Gastroesophageal sphincter (tissue), 4 donors: ENCODE measurements around the gene METRN. TPM values are rescaled to one million over a fixed set of nuclear protein-coding genes. Genes with fewer than 3 reads are reported as not detected.
"Not testable (repeated sequence)": the region's sequence is repeated elsewhere in the genome, so short reads cannot be mapped to it uniquely, and the experiment has no call there.

Experiments
- ATAC-seq: fragments of 150-250 bp; one replicate; pipeline ENCODE4 v1.9.1; 2016; ENCODE audit warnings: mild to moderate bottlenecking, moderate library complexity
- H3K27ac ChIP-seq, 4 donors: fragments of 200-600 bp; sonication (generic) in 3 of 4; 1 replicate in 3 of 4; 2 replicates in 1 of 4; pipeline ENCODE4 v1.5.1; 2016 to 2019
- H3K27me3 ChIP-seq: fragments of 200-600 bp; sonication (generic); one replicate; pipeline ENCODE4 v1.5.1; 2019
- H3K36me3 ChIP-seq, 2 donors: fragments of 200-600 bp; sonication (generic); one replicate each; pipeline ENCODE4 v1.5.1; 2019; ENCODE audit warnings: control low read depth in 1 of 2
- H3K4me1 ChIP-seq, 3 donors: fragments of 200-600 bp; sonication (generic); 1 replicate in 2 of 3; 2 replicates in 1 of 3; pipeline ENCODE4 v1.5.1; 2016 to 2019; ENCODE audit warnings: control low read depth in 2 of 3
- H3K4me3 ChIP-seq, 2 donors: fragments of 200-600 bp; sonication (generic); one replicate each; pipeline ENCODE4 v1.5.1; 2019; ENCODE audit warnings: mild to moderate bottlenecking in 1 of 2, moderate library complexity in 1 of 2
- H3K9me3 ChIP-seq, 3 donors: fragments of 200-600 bp; sonication (generic); one replicate each; pipeline ENCODE4 v1.5.1; 2017 to 2019; ENCODE audit warnings: control low read depth in 2 of 3
- EP300 ChIP-seq: sonication (generic); formaldehyde crosslinking; IDR thresholded peaks from one replicate; pipeline ENCODE4 v1.6.1; 2017; ENCODE audit warnings: antibody characterized with exemption, mild to moderate bottlenecking
- POLR2A ChIP-seq, 2 donors: fragments of 450-650 bp; IDR thresholded peaks; one replicate each; pipeline ENCODE4 v1.6.1; 2017; ENCODE audit warnings: antibody characterized with exemption in 2 of 2, mild to moderate bottlenecking in 2 of 2, moderate library complexity in 1 of 2
- POLR2AphosphoS5 ChIP-seq: sonication (generic); formaldehyde crosslinking; IDR thresholded peaks from one replicate; pipeline ENCODE4 v1.6.1; 2017; ENCODE audit warnings: antibody characterized with exemption
- WGBS, 2 donors: methylation state at CpG; one replicate each; pipeline ENCODE4 v1.1.5; 2018; ENCODE audit warnings: low coverage in 1 of 2; 5-methylcytosine and 5-hydroxymethylcytosine counted together
- total RNA-seq, 4 donors: library from RNA; depleted of rRNA; stranded (reverse); fragments of >200 nt; gene quantifications; one replicate each; pipeline ENCODE4 v1.1.0, GENCODE V29; 2016
- TF ChIP-seq, protein P1 (sequence below), 4 experiments: fragments of 200-600 bp in 2 of 4; fragments of 450-650 bp in 2 of 4; sonication (generic) in 1 of 4; IDR thresholded peaks; one replicate each; pipeline ENCODE4 v1.5.1; 2017 to 2019; ENCODE audit warnings: antibody characterized with exemption in 4 of 4, mild to moderate bottlenecking in 2 of 4, moderate library complexity in 2 of 4

METRN gene
- total RNA-seq, 4 donors from 2014 or later, result 22.6 to 77.7 (median 63.8) TPM

GRCh38 chr16:741986-742629 lies 27.2 kb downstream of the METRN start:
- no peak for ATAC-seq
- TF ChIP-seq, protein P1, sequence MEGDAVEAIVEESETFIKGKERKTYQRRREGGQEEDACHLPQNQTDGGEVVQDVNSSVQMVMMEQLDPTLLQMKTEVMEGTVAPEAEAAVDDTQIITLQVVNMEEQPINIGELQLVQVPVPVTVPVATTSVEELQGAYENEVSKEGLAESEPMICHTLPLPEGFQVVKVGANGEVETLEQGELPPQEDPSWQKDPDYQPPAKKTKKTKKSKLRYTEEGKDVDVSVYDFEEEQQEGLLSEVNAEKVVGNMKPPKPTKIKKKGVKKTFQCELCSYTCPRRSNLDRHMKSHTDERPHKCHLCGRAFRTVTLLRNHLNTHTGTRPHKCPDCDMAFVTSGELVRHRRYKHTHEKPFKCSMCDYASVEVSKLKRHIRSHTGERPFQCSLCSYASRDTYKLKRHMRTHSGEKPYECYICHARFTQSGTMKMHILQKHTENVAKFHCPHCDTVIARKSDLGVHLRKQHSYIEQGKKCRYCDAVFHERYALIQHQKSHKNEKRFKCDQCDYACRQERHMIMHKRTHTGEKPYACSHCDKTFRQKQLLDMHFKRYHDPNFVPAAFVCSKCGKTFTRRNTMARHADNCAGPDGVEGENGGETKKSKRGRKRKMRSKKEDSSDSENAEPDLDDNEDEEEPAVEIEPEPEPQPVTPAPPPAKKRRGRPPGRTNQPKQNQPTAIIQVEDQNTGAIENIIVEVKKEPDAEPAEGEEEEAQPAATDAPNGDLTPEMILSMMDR (IDR thresholded peaks at IDR 0.05), result no peak
- no peak for TF ChIP-seq EP300
- TF ChIP-seq POLR2A (IDR thresholded peaks at IDR 0.05), result no peak
- TF ChIP-seq POLR2AphosphoS5, result no peak
- H3K36me3 ChIP-seq, result peaks cover 0 to 23% of the 10 kb centered on the region in 2 donors
- H3K9me3 ChIP-seq, result no peaks in the 10 kb centered on the region
- peaks cover 37% of the 10 kb centered on the region for H3K27me3 ChIP-seq
- WGBS, 2 donors, result 79 to 100% methylated on average over 1 to 2 of the region's 15 CpGs
- no peak overlapping the region for H3K27ac ChIP-seq
- peaks cover 0 to 21% (median 14%) of the 10 kb centered on the region in 3 donors for H3K4me1 ChIP-seq
- H3K4me3 ChIP-seq, result no peak overlapping the region

- WGBS, 2 donors, result 67 to 79% methylated on average over 7 to 11 of the region's 14 CpGs
- peaks cover 0 to 21% (median 14%) of the 10 kb centered on the region in 3 donors for H3K4me1 ChIP-seq
- peaks cover 0 to 15% of the 10 kb centered on the region in 2 donors for H3K36me3 ChIP-seq
- not testable (repeated sequence) for ATAC-seq, H3K4me3 ChIP-seq, H3K27ac ChIP-seq, H3K9me3 ChIP-seq
- peaks cover 37% of the 10 kb centered on the region for H3K27me3 ChIP-seq
Measured at GRCh38 chr16:742894-743293, 28.0 kb downstream of the METRN start.

GRCh38 chr16:743794-744500 lies 29.0 kb downstream of the METRN start:
- Histone ChIP-seq H3K36me3 (peaks cover 0 to 5% of the 10 kb centered on the region in 2 donors), H3K4me1 (peaks cover 0 to 21% (median 14%) of the 10 kb centered on the region in 3 donors), H3K27ac (no peak overlapping the region), H3K4me3 (no peak overlapping the region), H3K27me3 (peaks cover 37% of the 10 kb centered on the region), H3K9me3 (no peaks in the 10 kb centered on the region)
- TF ChIP-seq POLR2A (IDR thresholded peaks at IDR 0.05), result no peak
- no peak for ATAC-seq
- 73 to 85% methylated on average over 5 to 7 of the region's 21 CpGs for WGBS, 2 donors

DNA sequence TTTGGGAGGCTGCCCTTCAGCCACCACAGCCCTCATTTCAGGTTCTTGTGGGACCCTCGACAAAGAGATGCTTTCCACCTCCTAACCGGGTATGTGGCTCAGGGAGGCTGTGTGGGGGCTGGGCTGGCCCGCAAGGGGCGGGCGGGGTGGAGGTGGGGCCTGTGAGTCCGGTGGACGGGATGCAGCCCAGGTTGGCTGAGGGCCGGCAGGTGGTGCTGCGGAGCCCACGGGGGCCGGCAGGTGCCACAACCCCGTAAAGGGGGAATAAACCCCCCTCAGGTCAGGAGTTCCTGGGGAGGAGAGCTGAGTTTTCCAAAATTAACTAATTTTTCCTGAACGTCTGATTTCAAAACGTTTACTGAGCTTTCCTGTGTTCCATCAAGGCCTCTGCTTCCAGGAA lies 30.8 kb downstream of the METRN start:
- Histone ChIP-seq H3K36me3 (no peaks in the 10 kb centered on the region), H3K4me3 (no peak overlapping the region), H3K27me3 (peaks cover 46% of the 10 kb centered on the region), H3K9me3 (no peaks in the 10 kb centered on the region), H3K27ac (no peak overlapping the region), H3K4me1 (peaks cover 0 to 6% (median 5%) of the 10 kb centered on the region in 3 donors)
- TF ChIP-seq EP300, result no peak
- no peak for TF ChIP-seq POLR2A (IDR thresholded peaks at IDR 0.05)
- TF ChIP-seq, protein P1 (IDR thresholded peaks at IDR 0.05), result no peak
- 11% methylated on average over 4 of the region's 14 CpGs; no CpG with 5 or more reads in 1 of the 2 donors for WGBS, 2 donors
- ATAC-seq, result no peak

DNA sequence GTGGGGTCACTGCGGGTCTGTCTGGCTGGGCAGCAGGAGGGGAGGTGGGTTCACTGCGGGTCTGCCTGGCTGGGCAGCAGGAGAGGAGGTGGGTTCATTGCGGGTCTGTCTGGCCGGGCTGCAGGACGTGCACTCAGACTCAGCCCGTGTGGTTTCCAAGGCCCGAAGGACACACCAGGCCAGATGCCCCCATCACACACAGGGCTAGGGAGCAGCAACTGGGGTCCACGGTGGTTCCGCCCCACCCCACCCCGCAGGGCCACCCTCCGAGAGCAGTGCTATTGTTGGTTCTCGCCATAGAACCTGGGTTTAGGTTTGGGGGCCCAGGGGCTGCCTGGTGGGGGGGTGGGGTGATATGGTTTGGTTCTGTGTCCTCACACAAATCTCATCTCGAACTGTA lies 31.7 kb downstream of the METRN start:
- no peaks in the 10 kb centered on the region for H3K9me3 ChIP-seq
- no peak overlapping the region for H3K4me3 ChIP-seq
- TF ChIP-seq POLR2A (IDR thresholded peaks at IDR 0.05) (no peak), EP300 (no peak), POLR2AphosphoS5 (no peak)
- TF ChIP-seq, protein P1 (IDR thresholded peaks at IDR 0.05), result no peak
- no peak overlapping the region for H3K27ac ChIP-seq
- no peaks in the 10 kb centered on the region for H3K36me3 ChIP-seq
- ATAC-seq, result no peak
- H3K27me3 ChIP-seq, result peaks cover 55% of the 10 kb centered on the region
- no peaks in the 10 kb centered on the region for H3K4me1 ChIP-seq
- WGBS, 2 donors, result no CpG with 5 or more reads among the region's 13 CpGs
